Keratinocyte (primary cell): ENCODE measurements around the gene PNPLA2. TPM values are rescaled to one million over a fixed set of nuclear protein-coding genes. Genes with fewer than 3 reads are reported as not detected.

ENCODE experiments used
- DNase-seq: peaks from one replicate; pipeline ENCODE4 v3.0.0-alpha.2; 2011; ENCODE audit warnings: low read depth, missing footprints, low spot score
- FAIRE-seq: peaks from 2 replicates; lab custom pipeline; 2011; peaks lifted over from hg19 to GRCh38; lab: Jason Lieb, UNC
- H2AFZ ChIP-seq: 2 replicates; pipeline ENCODE4 v1.6.0; 2012; ENCODE audit warnings: low read length, control low read depth, inconsistent platforms; ENCODE audit not compliant: control insufficient read depth
- H3K27ac ChIP-seq: 2 replicates; pipeline ENCODE4 v1.5.1; 2011; ENCODE audit warnings: low read length; ENCODE audit not compliant: control insufficient read depth, insufficient read depth
- H3K27me3 ChIP-seq: 3 replicates; pipeline ENCODE4 v1.6.0; 2011; ENCODE audit warnings: low read length; ENCODE audit not compliant: control insufficient read depth, insufficient read depth; ENCODE audit errors: extremely low read depth
- H3K36me3 ChIP-seq, 2 experiments: 2 replicates in 1 of 2; 3 replicates in 1 of 2; pipeline ENCODE4 v1.5.1; 2011; ENCODE audit warnings: low read length in 2 of 2, mild to moderate bottlenecking in 1 of 2; ENCODE audit not compliant: control insufficient read depth in 2 of 2, insufficient read depth in 2 of 2; ENCODE audit errors: extremely low read depth in 1 of 2
- H3K4me1 ChIP-seq: 3 replicates; pipeline ENCODE4 v1.5.1; 2011; ENCODE audit warnings: low read length; ENCODE audit not compliant: control insufficient read depth, insufficient read depth; ENCODE audit errors: extremely low read depth
- H3K4me2 ChIP-seq: 3 replicates; pipeline ENCODE4 v1.6.0; 2011; ENCODE audit warnings: low read depth, low read length; ENCODE audit not compliant: control insufficient read depth, insufficient read depth; ENCODE audit errors: extremely low read depth
- H3K4me3 ChIP-seq, 3 experiments: fragments of 200-600 bp in 1 of 3; sonication (generic) in 1 of 3; 2 replicates in 2 of 3; 3 replicates in 1 of 3; pipeline ENCODE4 v1.5.1; 2011 to 2016; ENCODE audit warnings: low read length in 3 of 3, mild to moderate bottlenecking in 3 of 3, control low read depth in 2 of 3, inconsistent platforms in 1 of 3, low read depth in 1 of 3, mixed read lengths in 1 of 3, mixed run types in 1 of 3, moderate library complexity in 1 of 3; ENCODE audit not compliant: control insufficient read depth in 2 of 3, insufficient read depth in 2 of 3; ENCODE audit errors: extremely low read depth in 1 of 3
- H3K79me2 ChIP-seq: 2 replicates; pipeline ENCODE4 v1.6.0; 2012; ENCODE audit warnings: low read length; ENCODE audit not compliant: control insufficient read depth, insufficient read depth
- H3K9ac ChIP-seq: 3 replicates; pipeline ENCODE4 v1.6.0; 2011; ENCODE audit warnings: low read length; ENCODE audit not compliant: control insufficient read depth, insufficient read depth; ENCODE audit errors: extremely low read depth
- H3K9me1 ChIP-seq: 3 replicates; pipeline ENCODE4 v1.6.0; 2011; ENCODE audit warnings: low read length; ENCODE audit not compliant: control insufficient read depth, insufficient read depth; ENCODE audit errors: extremely low read depth
- H3K9me3 ChIP-seq: 2 replicates; pipeline ENCODE4 v1.5.1; 2012; ENCODE audit warnings: low read depth, low read length; ENCODE audit not compliant: control insufficient read depth
- H4K20me1 ChIP-seq: 3 replicates; pipeline ENCODE4 v1.6.0; 2011; ENCODE audit warnings: low read length; ENCODE audit not compliant: control insufficient read depth, insufficient read depth; ENCODE audit errors: extremely low read depth
- CTCF ChIP-seq, 3 experiments: IDR thresholded peaks in 1 of 3; conservative IDR thresholded peaks in 1 of 3; optimal IDR thresholded peaks in 1 of 3; 2 replicates in 2 of 3; 3 replicates in 1 of 3; pipeline versions ENCODE3 to v1.5.1; 2011; ENCODE audit warnings: low read length in 3 of 3, mild to moderate bottlenecking in 3 of 3, moderate library complexity in 2 of 3, control low read depth in 1 of 3, inconsistent platforms in 1 of 3; ENCODE audit not compliant: insufficient read depth in 2 of 3; ENCODE audit errors: extremely low read depth in 1 of 3
- EZH2 ChIP-seq: IDR thresholded peaks from one replicate; pipeline ENCODE4 v1.6.1; 2012; ENCODE audit warnings: inconsistent platforms, mild to moderate bottlenecking, low read length, moderate library complexity
- dilution Hi-C: fragments of 300-500 bp; cut with MboI; formaldehyde crosslinking; loops from one replicate; pipeline ENCODE4 v1.7.0; 2020; ENCODE audit warnings: low sequenced_read_pairs; ENCODE audit not compliant: extremely low pct_ligation_motif_present
- polyA plus RNA-seq, 5 experiments: library from polyadenylated mRNA; depleted of rRNA in 3 of 5; stranded (reverse) in 3 of 5; stranded (forward) in 1 of 5; unstranded in 1 of 5; fragments of >200 nt; gene quantifications; 1 replicate in 1 of 5; 2 replicates in 3 of 5; 3 replicates in 1 of 5; pipeline versions ENCODE4 v1.2.1 to v1.2.3, GENCODE V29; 2011 to 2012; ENCODE audit warnings: missing spikeins in 2 of 5, low read depth in 1 of 5, low replicate concordance in 1 of 5

PNPLA2 gene
- polyA plus RNA-seq, 1 donor (not counting 4 experiments of a cell fraction or from before 2014, with no cell fraction given), result 5.3 TPM

- Histone ChIP-seq H3K36me3 (peaks cover 29 to 31% of the 10 kb centered on the region in 2 experiments), H3K4me1 (peaks cover 20% of the 10 kb centered on the region), H4K20me1 (peaks cover 19% of the 10 kb centered on the region), H3K4me2 (no peak overlapping the region), H2AFZ (no peak overlapping the region), H3K9me3 (no peaks in the 10 kb centered on the region), H3K9ac (no peak overlapping the region), H3K9me1 (no peaks in the 10 kb centered on the region), H3K27ac (no peak overlapping the region), H3K4me3 (no peak overlapping the region), H3K79me2 (peaks cover 39% of the 10 kb centered on the region), H3K27me3 (no peaks in the 10 kb centered on the region)
- TF ChIP-seq CTCF (optimal IDR thresholded peaks at IDR 0.05 in 1 of 3, IDR thresholded peaks at IDR 0.05 in 1 of 3, conservative IDR thresholded peaks at IDR 0.05 in 1 of 3; ENCODE audit: extremely low read depth in 1 of 3, insufficient read depth in 2 of 3, low read length in 3 of 3) (no peak), EZH2 (no peak)
- no peak for FAIRE-seq
- dilution Hi-C loops, result no loop called here
- DNase-seq, result no peak
Observed at GRCh38 chr11:813072-813455, 5.7 kb upstream of the PNPLA2 start.

GRCh38 chr11:813456-814096 is 5.1 kb upstream of the PNPLA2 start:
- Histone ChIP-seq H4K20me1 (peaks cover 19% of the 10 kb centered on the region), H3K79me2 (peaks cover 36% of the 10 kb centered on the region), H3K9ac (no peak overlapping the region), H3K36me3 (peaks cover 29 to 31% of the 10 kb centered on the region in 2 experiments), H2AFZ (no peak overlapping the region), H3K27ac (no peak overlapping the region), H3K9me1 (no peaks in the 10 kb centered on the region), H3K9me3 (no peaks in the 10 kb centered on the region), H3K4me3 (no peak overlapping the region), H3K4me1 (peaks cover 20% of the 10 kb centered on the region), H3K4me2 (no peak overlapping the region), H3K27me3 (no peaks in the 10 kb centered on the region)
- no peak for FAIRE-seq
- DNase-seq, result no peak
- dilution Hi-C loops, result no loop called here
- TF ChIP-seq CTCF (optimal IDR thresholded peaks at IDR 0.05 in 1 of 3, IDR thresholded peaks at IDR 0.05 in 1 of 3, conservative IDR thresholded peaks at IDR 0.05 in 1 of 3; ENCODE audit: extremely low read depth in 1 of 3, insufficient read depth in 2 of 3, low read length in 3 of 3), result no peak
- TF ChIP-seq EZH2, result no peak
